Right lobe of liver (tissue), 6 donors: ENCODE data around the gene NRIP3. TPM values are rescaled to one million over a fixed set of nuclear protein-coding genes. Genes with fewer than 3 reads are reported as not detected.

Experiments used
- ATAC-seq, 4 donors: fragments of 200-7000 bp; cut with Tn5 transposase; one replicate each; pipeline ENCODE4 v1.9.1; 2020; ENCODE audit warnings: mild to moderate bottlenecking in 4 of 4, moderate library complexity in 4 of 4
- DNase-seq, 3 donors: peaks; one replicate each; pipeline ENCODE4 v3.0.0-alpha.2; 2020
- H3K27ac ChIP-seq, 3 donors: fragments of 200-600 bp; one replicate each; pipeline ENCODE4 v1.8.0; 2022
- H3K27me3 ChIP-seq, 2 donors: fragments of 200-600 bp; one replicate each; pipeline ENCODE4 v1.8.0; 2022
- H3K36me3 ChIP-seq, 4 donors: fragments of 200-600 bp; sonication (generic) in 1 of 4; one replicate each; pipeline versions ENCODE4 v1.5.1 to v1.8.0; 2017 to 2022; ENCODE audit warnings: control low read depth in 1 of 4
- H3K4me1 ChIP-seq, 4 donors: fragments of 200-600 bp; sonication (generic) in 1 of 4; one replicate each; pipeline versions ENCODE4 v1.5.1 to v1.8.0; 2017 to 2022; ENCODE audit warnings: control low read depth in 1 of 4
- H3K4me3 ChIP-seq, 3 donors: fragments of 200-600 bp; one replicate each; pipeline ENCODE4 v1.8.0; 2022
- H3K9me3 ChIP-seq, 4 donors: fragments of 200-600 bp; sonication (generic) in 1 of 4; one replicate each; pipeline versions ENCODE4 v1.5.1 to v1.8.0; 2017 to 2022; ENCODE audit warnings: control low read depth in 1 of 4
- CTCF ChIP-seq, 4 donors: fragments of 200-600 bp in 3 of 4; fragments of 450-650 bp in 1 of 4; IDR thresholded peaks; one replicate each; pipeline versions ENCODE4 v1.5.1 to v1.8.0; 2016 to 2022; ENCODE audit warnings: antibody characterized with exemption in 4 of 4, mild to moderate bottlenecking in 2 of 4
- POLR2A ChIP-seq: fragments of 450-650 bp; IDR thresholded peaks from one replicate; pipeline ENCODE4 v1.6.1; 2017; ENCODE audit warnings: antibody characterized with exemption, mild to moderate bottlenecking
- WGBS: methylation state at CpG from one replicate; pipeline ENCODE4 v1.1.6; 2018; ENCODE audit warnings: low coverage, low lambda C conversion rate; ENCODE audit not compliant: insufficient coverage; ENCODE audit errors: missing lambda C conversion rate; 5-methylcytosine and 5-hydroxymethylcytosine counted together
- intact Hi-C, 2 donors: fragments of 100-400 bp; cut with DNase I; formaldehyde crosslinking; loops; one replicate each; pipeline versions ENCODE4 v1.11.2 to v1.14.1; 2022
- total RNA-seq, 6 experiments: library from RNA; depleted of rRNA in 2 of 6; stranded (reverse); fragments of >200 nt in 2 of 6; fragmentation: NEBNext Ultra II Directional in 3 of 6; extraction: Animal tissue kit (Norgen Biotek cat#: 25700) in 3 of 6; gene quantifications; one replicate each; pipeline versions ENCODE4 v1.1.0 to v1.2.4, GENCODE V29; 2016 to 2023
- donor health status: DM: no; HTN: yes; CAD: no.
- donor health status: DM: no; HTN: no; CAD: no.
- donor health status: DM: no; HTN: no; CAD: no.
- donor health status: DM: no; HTN: yes; CAD: no.
- donor health status: DM: no; HTN: yes; CAD: no.

The NRIP3 gene
- total RNA-seq, 6 experiments from 2014 or later, result 0.31 to 0.84 (median 0.37) TPM; not detected in 2

GRCh38 chr11:8967184-8967583, 36.6 kb downstream of the NRIP3 start:
- no peak for TF ChIP-seq POLR2A
- TF ChIP-seq CTCF (IDR thresholded peaks at IDR 0.05), result no peak
- no peaks in the 10 kb centered on the region for H3K27me3 ChIP-seq

GRCh38 chr11:8964324-8965320, 39.2 kb downstream of the NRIP3 start, which contains the start of gene TMEM9B:
Gene TMEM9B (minus strand): TSS chr11:8964442. CDS start chr11:8964313, 129 bp downstream.
- H3K27ac ChIP-seq, result peak within 1 kb of the TSS; percentile 80 to 92 (median 88)
- H3K27me3 ChIP-seq, result no peaks in the 10 kb centered on the region
- ATAC-seq (peak; percentile 90 to 95 (median 94)), DNase-seq (peak; percentile 94 to 96 (median 95))
- peak within 1 kb of the TSS; percentile 84 to 97 (median 87) for H3K4me3 ChIP-seq
- H3K4me1 ChIP-seq, result peaks cover 0 to 20% (median 10%) of the 10 kb centered on the region in 4 donors
- no peaks in the 10 kb centered on the region for H3K9me3 ChIP-seq
- TF ChIP-seq POLR2A (peak; percentile 94), CTCF (IDR thresholded peaks at IDR 0.05) (no peak)
- WGBS, result 0% methylated on average over 12 of the region's 67 CpGs
- no peaks in the 10 kb centered on the region for H3K36me3 ChIP-seq
- intact Hi-C loops, result loop anchor here in 1 of 2 donors (5.0 kb wide), 1 partner anchor 282 kb away; the partner anchor contains the start of genes RPL27A and TRIM66

More at GRCh38 chr11:8967184-8967583, 36.6 kb downstream of the NRIP3 start:
- Histone ChIP-seq H3K9me3 (no peaks in the 10 kb centered on the region), H3K27ac (no peak overlapping the region), H3K4me1 (peaks cover 0 to 19% (median 8%) of the 10 kb centered on the region in 4 donors), H3K4me3 (no peak overlapping the region), H3K36me3 (no peaks in the 10 kb centered on the region)
- ATAC-seq (no peak), DNase-seq (no peak)
- 88% methylated on average over 8 of the region's 8 CpGs for WGBS
- intact Hi-C loops, result no loop called here

GRCh38 chr11:8963569-8964323, 40.1 kb downstream of the NRIP3 start:
- intact Hi-C loops, result loop anchor here in 1 of 2 donors (5.0 kb wide), 1 partner anchor 281 kb away; the partner anchor contains the start of genes RPL27A and TRIM66
- peak overlapping the region; percentile 80 to 92 (median 88) for H3K27ac ChIP-seq
- no peaks in the 10 kb centered on the region for H3K36me3 ChIP-seq
- peaks cover 0 to 28% (median 13%) of the 10 kb centered on the region in 4 donors for H3K4me1 ChIP-seq
- TF ChIP-seq CTCF (IDR thresholded peaks at IDR 0.05) (no peak), POLR2A (no peak)
- ATAC-seq (peak; percentile 73 to 83 (median 81)), DNase-seq (peak; percentile 86 to 91 (median 90))
- peak overlapping the region; percentile 84 to 97 (median 87) for H3K4me3 ChIP-seq
- whole genome bisulfite sequencing, result under 1% methylated on average over 18 of the region's 39 CpGs
- no peaks in the 10 kb centered on the region for H3K27me3 ChIP-seq
- no peaks in the 10 kb centered on the region for H3K9me3 ChIP-seq

- no peak for ATAC-seq
- intact Hi-C loops, result loop anchor here in 1 of 2 donors (5.0 kb wide), 1 partner anchor 281 kb away; the partner anchor contains the start of genes RPL27A and TRIM66
- TF ChIP-seq CTCF (IDR thresholded peaks at IDR 0.05) (no peak), POLR2A (no peak)
- WGBS, result 25% methylated on average over 2 of the region's 2 CpGs
- Histone ChIP-seq H3K27me3 (no peaks in the 10 kb centered on the region), H3K36me3 (no peaks in the 10 kb centered on the region), H3K4me3 (peak overlapping the region in 1 of 3 donors; percentile 84), H3K4me1 (peaks cover 0 to 28% (median 13%) of the 10 kb centered on the region in 4 donors), H3K27ac (no peak overlapping the region), H3K9me3 (no peaks in the 10 kb centered on the region)
- DNase-seq, result no peak
Measured at GRCh38 chr11:8962841-8963240, 41.0 kb downstream of the NRIP3 start.
